Stimulated activated CD4-positive, alpha-beta T cell treated with anti-CD3 and anti-CD28 coated beads, TNF-alpha, amount 100 ng/mL, for 4 hours (primary cell): ENCODE measurements around the gene CTPS1.

ENCODE experiments used
- DNase-seq, 3 experiments: peaks; one replicate each; pipeline ENCODE4 v3.0.0-alpha.2; 2020; ENCODE audit warnings: low read depth in 3 of 3

The CTPS1 gene

GRCh38 chr1:41024953-41025352, 45.5 kb downstream of the CTPS1 start:
- DNase-seq, result no peak

- no peak for DNase-seq
Measured at GRCh38 chr1:41025979-41026819, 46.7 kb downstream of the CTPS1 start.

- DNase-seq, result no peak
Measured at GRCh38 chr1:41028034-41028642, 48.6 kb downstream of the CTPS1 start.

GRCh38 chr1:41030872-41031616, 51.5 kb downstream of the CTPS1 start:
- no peak for DNase-seq

GRCh38 chr1:41032147-41032546, 52.7 kb downstream of the CTPS1 start:
- no peak for DNase-seq

- no peak for DNase-seq
Measured at GRCh38 chr1:41033272-41033671, 53.8 kb downstream of the CTPS1 start.

- no peak for DNase-seq
Measured at GRCh38 chr1:41037116-41037903, 57.8 kb downstream of the CTPS1 start.

GRCh38 chr1:41038110-41038509, 58.6 kb downstream of the CTPS1 start:
- DNase-seq, result no peak

GRCh38 chr1:41041614-41042270, 62.2 kb downstream of the CTPS1 start:
- no peak for DNase-seq

- no peak for DNase-seq
Measured at GRCh38 chr1:41044187-41044586, 64.7 kb downstream of the CTPS1 start.

- no peak for DNase-seq
Measured at GRCh38 chr1:41045740-41046139, 66.2 kb downstream of the CTPS1 start.

- no peak for DNase-seq
Measured at GRCh38 chr1:41046347-41046775, 66.9 kb downstream of the CTPS1 start.

GRCh38 chr1:41048540-41048939, 69.0 kb downstream of the CTPS1 start:
- no peak for DNase-seq

GRCh38 chr1:41051022-41051421, 71.5 kb downstream of the CTPS1 start:
- DNase-seq, result no peak

- no peak for DNase-seq
Measured at GRCh38 chr1:41053316-41053715, 73.8 kb downstream of the CTPS1 start.

GRCh38 chr1:41056907-41057306, 77.4 kb downstream of the CTPS1 start:
- no peak for DNase-seq
